ENCODE data around the gene EDEM1.
"Not testable (repeated sequence)": the region's sequence is repeated elsewhere in the genome, so short reads cannot be mapped to it uniquely, and the experiment has no call there.

EDEM1 gene

DNA sequence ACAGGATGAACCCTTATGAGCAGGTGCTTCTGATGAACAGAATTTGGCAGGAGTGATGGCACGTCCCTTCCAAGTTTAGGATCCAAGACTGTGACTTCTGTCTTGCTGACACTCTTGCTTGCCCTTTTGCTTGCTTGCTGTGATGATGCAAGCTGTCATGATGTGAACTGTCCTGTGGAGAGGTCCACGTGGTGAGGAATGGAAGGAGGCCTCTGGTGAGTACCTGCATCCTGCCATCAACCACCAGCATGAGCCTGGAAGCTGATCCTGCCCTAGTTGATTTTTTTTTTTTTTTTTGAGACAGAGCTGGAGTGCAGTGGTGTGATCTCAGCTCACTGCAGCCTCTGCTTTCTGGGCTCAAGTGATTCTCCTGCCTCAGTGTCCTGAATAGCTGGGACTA, 45.5 kb downstream of the EDEM1 start:
- no peak for DNase-seq

DNA sequence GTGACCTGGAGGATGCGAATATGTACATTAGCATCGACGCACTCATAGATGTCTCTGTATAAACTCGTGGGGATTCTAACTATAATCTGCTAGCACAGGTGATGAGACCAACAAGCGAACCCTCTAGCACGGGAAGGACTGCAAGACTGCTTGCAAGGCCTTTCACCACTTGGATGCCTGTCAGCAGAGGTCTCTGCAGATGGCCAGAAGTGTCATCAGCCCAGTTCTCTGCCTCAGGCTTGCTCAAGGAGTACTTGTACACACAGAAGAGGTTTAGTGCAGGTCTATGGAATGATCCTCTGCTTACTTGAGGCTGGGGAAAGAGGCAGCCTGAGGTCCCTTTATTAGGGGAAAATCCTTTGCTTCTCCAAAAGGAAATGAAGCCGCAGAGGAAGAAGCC, 48.1 kb downstream of the EDEM1 start:
- DNase-seq = no peak

DNA sequence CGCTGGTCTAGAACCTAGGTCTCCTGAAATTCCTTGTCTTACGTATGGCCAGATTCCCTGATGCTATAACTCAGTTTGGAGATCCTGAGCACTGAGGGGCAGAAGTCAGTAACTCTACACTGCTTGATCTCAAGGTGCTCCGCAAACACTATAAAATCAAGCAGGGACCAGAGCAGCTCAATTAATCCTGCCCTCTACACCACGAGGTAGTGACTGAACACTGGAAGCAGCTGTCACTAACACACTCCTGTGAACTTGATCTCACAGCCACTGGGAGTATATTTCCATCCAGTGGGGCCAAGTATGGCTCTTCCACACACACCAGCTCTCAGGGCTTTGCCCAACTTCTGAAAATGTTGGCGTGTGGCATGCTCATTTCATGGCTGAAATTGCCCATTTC, 51.0 kb downstream of the EDEM1 start:
- DNase-seq = no peak

DNA sequence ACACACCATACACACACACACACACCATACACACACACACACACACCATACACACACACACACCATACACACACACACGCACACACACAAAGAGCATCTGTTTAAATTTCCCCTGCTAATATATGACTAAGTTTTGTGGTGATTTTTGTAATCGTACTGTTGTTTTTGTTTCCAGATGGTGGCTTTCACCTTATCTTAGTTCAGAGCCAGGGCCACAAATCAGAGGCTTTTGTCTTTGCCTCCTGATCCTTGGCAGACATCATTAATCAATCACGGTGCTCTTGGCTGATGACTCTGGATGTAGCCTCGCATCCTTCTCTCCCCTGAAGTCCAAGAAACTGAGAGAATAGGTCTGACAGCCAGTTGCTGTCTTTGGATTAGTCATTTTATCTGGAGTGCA, 52.1 kb downstream of the EDEM1 start:
- no peak for DNase-seq

DNA sequence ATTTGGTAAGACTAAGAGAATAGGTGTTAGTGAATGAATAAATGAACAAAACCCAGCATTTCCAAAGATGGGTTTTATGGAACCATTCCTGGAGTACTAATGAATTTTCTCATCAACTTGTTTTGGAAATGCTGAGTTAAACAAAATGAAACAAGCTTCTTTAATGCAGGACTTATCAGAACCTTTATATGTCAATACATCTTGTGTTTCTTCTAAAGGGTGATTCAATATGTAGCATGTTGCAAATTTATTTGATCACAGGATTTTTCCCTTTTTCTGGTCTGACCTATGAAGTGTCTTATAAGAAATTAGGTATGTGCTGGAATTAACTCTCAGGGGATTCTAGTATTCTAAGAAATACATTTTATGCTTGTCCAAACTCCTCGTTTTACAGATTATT, 53.2 kb downstream of the EDEM1 start:
- no peak for DNase-seq

DNA sequence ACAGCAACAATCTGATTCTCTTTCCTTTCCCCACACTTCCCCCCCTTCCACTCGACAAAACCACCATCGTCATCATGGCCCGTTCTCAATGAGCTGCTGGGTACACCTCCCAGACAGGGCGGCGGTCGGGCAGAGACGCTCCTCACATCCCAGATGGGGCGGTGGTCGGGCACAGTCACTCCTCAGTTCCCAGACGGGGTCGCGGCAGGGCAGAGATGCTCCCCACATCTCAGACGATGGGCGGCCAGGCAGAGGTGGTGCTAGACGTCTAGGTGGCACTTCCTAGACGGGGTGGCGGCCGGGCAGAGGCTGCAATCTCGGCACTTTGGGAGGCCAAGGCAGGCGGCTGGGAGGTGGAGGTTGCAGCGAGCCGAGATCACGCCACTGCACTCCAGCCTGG, 55.3 kb downstream of the EDEM1 start:
- DNase-seq = not testable (repeated sequence)

DNA sequence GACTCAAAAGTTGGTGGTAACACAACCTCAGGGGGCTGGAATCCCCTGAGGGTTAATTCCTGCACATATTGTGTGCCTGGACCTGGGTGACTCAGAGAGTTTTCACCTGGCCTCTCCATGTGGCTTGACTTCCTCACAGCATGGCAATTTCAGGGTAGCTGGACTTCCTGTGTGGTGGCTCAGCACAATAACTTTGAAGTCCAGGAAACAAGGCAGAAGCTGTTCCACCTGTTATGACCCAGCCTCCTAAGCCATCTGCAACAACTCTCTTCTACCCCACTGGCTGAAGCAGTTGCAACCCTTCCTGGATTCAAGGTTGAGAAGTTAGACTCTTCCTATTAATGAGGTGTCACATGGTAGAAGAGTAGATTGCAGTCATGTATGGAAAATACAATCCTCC, 58.4 kb downstream of the EDEM1 start:
- no peak for DNase-seq

DNA sequence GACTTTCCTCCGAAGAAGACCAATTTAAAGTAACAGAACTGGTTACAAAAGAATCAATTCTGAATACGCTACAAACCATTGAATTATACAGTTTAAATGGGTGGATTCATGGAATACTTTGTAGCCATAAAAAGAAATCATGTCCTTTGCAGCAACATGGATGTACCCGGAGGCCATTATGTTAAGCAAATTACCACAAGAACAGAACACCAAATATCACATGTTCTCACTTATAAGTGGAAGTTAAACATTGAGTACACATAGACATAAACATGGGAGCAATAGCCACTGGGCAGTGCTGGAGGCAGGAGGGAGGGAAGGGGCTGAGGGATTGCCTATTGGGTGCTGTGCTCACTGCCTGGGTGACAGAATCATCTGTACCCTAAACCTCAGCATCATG, 61.3 kb downstream of the EDEM1 start:
- no peak for DNase-seq

DNA sequence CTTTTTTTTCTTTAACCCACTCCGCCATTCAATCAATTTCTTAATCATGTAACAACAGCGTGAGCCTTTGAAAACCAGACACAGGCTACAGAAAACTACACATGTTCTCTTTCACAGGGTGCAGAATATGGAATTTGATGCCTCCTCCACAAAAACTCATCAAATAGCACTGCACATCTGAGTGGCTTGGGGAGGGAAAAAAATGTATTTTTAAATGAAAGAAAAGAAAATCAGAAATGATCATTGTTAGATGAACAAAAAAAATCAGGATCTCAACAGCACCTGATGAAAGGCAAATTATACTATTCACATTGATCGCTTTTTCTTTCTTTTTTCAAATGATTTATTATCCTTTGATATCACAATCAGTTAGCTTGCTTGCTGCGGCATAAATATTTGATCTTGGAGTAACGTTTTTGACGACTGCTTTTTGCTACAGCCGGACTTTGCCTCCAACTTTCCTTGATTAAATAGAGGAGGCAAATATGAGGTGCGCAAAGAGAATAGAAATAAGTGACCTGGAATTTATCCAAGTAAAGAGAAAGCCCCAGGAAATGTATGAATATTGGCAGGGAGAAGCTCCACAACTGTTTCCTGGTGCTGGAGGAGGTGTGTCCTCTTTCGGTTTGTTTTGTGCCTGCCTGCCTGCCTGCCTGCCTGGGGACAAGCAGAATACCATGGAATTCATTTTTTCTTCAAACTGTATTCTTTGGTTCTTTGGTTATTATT, 63.1 kb downstream of the EDEM1 start:
- no peak for DNase-seq

DNA sequence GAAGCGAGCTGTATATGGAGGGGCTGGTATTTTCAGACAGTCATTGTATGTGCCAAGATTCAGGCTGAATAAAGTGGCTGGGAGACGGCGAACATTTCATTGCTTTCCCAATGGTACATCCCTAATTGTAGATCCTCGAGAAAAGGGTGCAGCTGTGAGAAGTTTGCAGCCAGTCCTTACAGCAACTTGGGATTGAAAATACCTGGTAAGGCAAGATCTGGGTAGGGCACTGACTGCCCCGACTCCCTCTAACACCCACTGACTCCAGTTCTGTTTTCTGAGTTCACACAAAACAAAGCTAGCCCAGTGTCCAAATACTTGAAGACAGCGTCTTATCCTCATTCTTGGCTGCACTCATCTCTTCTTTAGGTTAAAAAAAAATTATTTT, 63.7 kb downstream of the EDEM1 start:
- no peak for DNase-seq

DNA sequence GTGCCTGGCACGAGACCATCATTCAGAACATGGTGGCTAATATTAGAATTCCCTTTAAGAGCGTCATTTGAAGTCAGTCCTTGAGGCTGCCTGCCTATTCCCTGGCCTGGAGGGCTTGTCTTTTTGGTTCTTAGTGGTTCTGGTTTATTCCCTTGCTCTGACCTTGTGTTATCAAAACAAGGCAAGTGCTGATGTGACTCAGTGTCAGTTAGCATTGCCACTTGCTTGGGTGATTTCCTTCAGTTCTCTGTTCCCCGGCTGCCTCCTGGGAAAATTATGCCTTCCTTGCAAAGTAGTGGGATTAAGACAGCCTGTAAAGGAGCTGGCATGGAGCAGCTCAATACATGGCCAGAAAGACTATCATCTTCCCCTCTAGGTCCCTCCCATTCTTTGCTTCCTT, 64.6 kb downstream of the EDEM1 start:
- no peak for DNase-seq

DNA sequence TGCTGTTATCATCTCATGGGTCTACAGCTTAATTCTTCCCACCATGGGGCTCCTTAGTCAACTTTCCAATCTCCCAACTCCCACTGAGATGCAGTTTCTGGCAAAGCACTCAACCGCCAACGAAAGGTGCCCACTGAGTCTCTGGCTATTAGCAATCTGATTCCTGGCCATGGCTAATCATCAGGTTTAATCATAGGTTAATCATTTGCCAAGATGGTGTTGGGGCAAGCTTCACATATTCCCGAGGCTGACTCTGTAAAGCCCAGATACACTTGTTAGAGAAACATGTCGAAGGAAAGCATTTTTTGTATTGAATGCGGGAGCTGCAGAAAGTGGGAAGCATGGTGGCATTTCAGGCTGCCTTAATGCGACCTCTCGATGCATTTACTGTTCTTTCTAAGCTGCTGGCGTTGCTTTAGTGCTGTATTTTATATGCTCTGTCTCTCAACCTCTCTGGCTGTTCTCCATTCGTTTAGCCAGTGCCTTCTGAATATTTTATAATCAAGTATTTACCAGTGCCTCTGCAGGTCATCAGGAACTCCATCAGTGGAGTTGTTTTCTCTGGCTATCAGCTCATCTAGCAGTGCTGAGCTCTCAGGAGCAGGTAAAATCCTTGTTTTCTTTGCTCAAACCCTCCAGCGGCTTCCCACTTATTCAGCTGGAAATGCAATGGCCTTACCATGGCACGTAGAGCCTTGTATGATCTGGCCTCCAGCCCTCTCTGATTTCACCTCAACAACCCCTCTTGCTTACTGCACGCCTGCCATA, 67.0 kb downstream of the EDEM1 start:
- no peak for DNase-seq

DNA sequence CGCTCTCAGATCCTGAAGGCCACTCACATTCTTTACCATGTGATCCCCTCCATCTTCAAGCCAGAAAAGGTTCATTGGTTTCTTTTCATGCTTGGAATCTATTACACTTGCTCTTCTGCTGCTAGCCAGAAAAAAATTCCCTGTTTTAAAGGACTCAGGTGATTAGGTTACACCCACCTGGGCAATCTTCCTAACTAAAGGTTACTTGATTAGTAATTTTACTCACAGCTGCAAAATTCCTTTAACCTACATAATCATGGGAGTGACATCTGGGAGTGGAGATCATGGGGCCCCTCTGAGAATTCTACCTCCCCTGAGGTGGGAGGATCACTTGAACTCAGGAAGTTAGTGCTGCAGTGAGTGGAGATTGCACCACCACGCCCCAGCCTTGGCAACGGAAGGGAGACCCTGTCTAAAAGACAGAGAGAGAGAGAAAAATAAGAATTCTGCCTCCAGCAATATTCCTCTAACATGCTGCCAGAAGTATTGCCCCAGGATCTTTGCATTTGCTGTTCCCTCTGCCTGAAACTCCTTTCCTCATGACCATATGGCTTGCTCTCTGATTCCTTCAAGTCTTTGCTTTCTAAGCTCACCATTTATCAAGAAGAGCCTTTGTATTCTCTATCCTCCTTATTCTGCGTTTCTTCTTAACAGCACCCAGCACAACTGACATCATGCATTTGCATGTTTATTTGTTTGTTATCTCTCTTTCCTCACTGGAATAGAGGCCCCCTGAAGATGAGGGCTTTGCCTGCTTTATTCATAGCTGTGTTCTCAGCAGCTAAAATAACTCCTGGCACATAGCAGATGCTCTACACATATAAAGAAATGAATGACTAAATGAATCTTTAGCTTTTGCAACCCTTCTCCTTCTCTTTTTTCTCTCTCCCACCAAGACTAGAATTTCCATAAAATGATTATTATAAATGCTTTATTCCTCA, 68.2 kb downstream of the EDEM1 start:
- DNase-seq = no peak

DNA sequence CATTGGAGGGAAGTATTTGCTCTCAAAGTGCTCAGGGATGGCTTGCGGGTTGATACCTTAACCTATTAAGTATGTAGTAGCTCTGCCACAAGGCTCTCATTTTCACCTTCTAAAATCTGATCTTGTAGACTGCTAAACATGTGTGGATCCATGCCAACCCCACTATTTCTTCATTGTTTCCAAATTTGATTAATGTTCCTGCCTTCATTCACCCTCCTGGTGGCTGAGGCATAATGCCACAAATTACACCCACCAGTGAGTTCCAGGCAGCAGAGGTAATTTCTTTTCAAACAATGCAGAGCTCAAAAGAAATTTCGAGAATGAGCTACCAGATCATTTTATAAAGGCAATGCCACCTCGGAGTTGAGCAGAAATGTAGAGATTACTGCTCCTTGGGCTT, 71.0 kb downstream of the EDEM1 start:
- DNase-seq = no peak

DNA sequence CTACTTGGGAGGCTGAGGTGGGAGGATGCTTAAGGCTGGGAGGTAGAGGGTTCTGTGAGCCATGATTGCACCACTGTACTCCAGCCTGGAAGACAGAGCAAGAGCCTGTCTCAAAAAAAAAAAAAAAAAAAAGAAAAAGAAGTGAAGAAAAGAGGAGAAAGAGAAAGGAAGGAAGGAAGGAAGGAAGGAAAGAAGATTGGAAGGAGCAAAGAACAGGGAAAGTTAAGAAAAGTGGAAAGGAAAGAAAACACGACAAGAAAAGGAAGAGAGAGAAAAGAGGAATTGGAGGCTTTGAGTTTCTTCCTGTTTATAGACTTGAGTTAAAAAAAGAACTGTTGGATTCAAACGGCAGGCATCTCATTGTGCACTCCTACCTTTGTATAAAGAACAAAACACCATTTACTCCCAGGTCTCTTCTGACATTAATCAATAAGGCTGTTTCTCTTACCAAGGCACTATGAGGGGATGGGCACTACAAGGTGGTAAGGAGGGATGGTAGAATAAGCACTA, 73.5 kb downstream of the EDEM1 start:
- no peak for DNase-seq

DNA sequence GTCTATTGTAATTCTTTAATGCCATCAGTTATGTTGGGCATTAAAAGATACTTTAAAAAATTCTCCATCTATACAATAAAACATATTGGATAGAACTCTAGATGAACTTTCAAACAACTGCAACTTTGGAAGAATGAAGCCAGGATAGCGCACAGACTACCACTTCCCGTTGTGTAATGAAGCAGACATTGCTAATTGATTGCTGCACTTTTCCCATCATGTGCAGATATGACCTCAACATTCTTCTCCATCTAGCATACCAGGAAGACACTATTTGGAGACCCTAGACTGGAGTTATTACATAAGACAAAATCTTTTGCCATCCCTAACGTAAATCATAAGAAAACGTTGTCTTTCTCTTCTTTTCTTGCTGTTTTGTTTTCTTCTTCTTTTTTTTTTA, 75.0 kb downstream of the EDEM1 start:
- no peak for DNase-seq

DNA sequence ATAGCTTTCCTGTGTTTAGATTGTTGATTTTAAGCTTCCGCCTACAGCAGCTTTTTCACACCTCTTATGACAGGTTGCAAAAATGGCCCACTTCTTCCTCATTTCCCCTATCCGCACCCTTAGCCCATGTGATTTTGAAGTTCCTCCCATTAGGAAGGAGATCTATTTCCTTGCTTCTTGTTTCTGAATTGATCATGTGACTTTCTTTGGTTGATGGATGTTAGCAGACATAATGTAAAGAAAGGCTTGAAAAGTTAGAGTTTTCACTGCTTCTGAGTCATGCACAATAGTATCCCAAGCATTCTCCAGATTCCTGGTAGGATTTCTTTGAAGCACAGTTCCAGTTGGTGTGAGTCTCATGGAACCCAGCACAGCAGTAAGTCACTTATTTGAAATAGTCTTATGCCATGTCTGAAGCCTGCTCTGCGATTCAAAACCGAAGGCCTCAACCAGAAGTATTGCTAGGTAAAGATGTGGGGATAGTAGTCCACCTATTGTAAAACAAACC, 76.6 kb downstream of the EDEM1 start:
- no peak for DNase-seq

DNA sequence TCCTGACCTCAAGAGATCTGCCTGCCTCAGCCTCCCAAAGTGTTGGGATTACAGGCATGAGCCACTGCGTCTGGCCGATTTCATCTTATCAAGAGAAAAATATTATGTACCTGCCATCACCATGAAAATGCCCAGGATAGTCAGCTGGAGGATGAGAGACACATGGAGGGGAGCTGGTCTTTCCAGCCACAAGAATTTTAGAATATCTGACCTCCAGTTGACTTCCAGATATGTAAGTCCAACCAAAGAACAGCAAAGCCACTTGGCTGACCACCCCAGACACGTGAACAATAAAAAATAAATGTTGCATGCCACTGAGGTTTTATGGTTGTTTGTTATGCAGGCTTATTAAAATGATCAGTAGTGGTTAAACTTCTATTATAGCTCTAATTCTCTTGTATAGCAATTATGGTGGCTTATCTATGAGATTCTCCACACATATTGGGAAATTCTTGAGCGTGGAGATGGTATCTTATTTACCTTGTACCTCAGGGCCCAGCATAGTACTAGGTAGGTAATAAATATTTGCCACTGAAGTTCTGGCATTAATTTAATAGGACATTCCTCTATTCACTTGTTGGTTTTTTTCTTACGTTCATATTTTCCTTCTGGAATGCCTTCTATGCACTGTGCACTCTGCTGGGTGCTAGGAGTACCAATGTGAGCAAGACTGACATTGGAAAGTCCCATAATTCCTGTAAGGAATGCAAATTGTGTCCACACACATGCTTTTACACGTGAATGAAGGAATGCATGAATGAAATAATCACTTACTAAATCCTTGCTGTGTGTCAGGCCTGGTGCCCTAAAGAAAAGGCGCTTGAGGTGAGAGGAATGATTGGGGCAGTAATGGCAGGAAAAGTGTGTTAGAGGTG, 77.6 kb downstream of the EDEM1 start:
- DNase-seq = no peak

DNA sequence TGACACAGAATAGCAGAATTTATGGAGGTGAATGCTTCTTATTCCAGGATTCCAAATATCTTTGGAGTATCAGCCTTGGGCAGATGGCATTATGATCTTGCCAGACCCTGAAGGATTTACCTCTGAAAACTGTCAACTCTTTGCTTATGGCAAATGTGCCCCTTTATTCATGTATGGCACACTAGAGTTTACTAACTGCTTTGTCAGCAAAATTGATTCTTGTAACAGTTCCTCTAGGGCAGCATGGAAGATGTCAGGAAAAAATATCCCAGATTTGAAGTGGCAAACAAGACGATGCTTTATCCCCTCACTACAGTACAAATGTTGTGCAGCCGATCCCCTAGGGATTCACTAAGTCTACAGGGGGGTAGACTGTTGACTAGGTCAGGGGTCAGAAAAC, 79.7 kb downstream of the EDEM1 start:
- DNase-seq = no peak

DNA sequence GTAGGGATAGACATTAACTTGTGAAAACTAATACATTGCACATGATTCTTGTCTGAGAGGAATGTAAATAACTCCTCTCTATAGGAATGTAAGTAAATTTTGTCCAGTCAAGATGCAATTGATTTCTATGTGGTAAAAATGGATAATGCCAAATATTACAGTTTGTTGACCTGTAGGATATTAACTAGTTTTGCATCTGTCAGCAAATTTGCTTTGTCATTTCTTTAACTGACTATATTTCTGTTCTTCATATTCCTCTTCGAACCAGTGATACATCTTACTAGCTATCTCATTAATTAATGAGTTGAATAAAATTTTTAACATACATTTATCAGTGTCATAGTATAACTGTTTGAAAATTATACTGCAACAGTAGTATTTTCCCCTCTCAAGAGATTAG, 80.4 kb downstream of the EDEM1 start:
- DNase-seq = no peak
